SK-N-MC (cell line): Measurements from ENCODE around the gene SDK1.

Source experiments
- DNase-seq: peaks from one replicate; pipeline ENCODE4 v3.0.0-alpha.2; 2011; ENCODE audit warnings: low read depth, low spot score
- H3K27ac ChIP-seq: fragments of 200-600 bp; sonication (generic); 2 replicates; pipeline ENCODE4 v1.5.1; 2016; ENCODE audit warnings: mixed run types
- H3K36me3 ChIP-seq: fragments of 200-600 bp; sonication (generic); 2 replicates; pipeline ENCODE4 v1.6.1; 2017; ENCODE audit warnings: antibody characterized with exemption, low read length, mixed read lengths; ENCODE audit not compliant: insufficient read depth
- H3K4me3 ChIP-seq: fragments of 200-600 bp; sonication (generic); 2 replicates; pipeline ENCODE4 v1.5.1; 2016
- H3K9ac ChIP-seq: fragments of 200-600 bp; sonication (generic); 2 replicates; pipeline ENCODE4 v1.8.0; 2017; ENCODE audit warnings: mixed run types, mixed read lengths; ENCODE audit not compliant: insufficient read length
- H3K9me3 ChIP-seq: fragments of 200-600 bp; sonication (generic); 2 replicates; pipeline ENCODE4 v1.6.1; 2017; ENCODE audit warnings: low read depth, mild to moderate bottlenecking, antibody characterized with exemption, low read length, moderate library complexity, mixed read lengths
- EZH2 ChIP-seq: fragments of 200-600 bp; sonication (generic); IDR thresholded peaks from one replicate; pipeline ENCODE4 v1.6.1; 2017; ENCODE audit warnings: antibody characterized with exemption
- FOXP2 ChIP-seq: optimal IDR thresholded peaks from 2 replicates; pipeline ENCODE3; 2011; ENCODE audit warnings: mild to moderate bottlenecking, moderate library complexity; ENCODE audit not compliant: insufficient read depth; ENCODE audit errors: extremely low read length, control extremely low read depth
- POLR2AphosphoS5 ChIP-seq: IDR thresholded peaks from 2 replicates; pipeline ENCODE4 v1.6.1; 2012; ENCODE audit warnings: mild to moderate bottlenecking, low read depth, low read length, borderline replicate concordance

The SDK1 gene

DNA sequence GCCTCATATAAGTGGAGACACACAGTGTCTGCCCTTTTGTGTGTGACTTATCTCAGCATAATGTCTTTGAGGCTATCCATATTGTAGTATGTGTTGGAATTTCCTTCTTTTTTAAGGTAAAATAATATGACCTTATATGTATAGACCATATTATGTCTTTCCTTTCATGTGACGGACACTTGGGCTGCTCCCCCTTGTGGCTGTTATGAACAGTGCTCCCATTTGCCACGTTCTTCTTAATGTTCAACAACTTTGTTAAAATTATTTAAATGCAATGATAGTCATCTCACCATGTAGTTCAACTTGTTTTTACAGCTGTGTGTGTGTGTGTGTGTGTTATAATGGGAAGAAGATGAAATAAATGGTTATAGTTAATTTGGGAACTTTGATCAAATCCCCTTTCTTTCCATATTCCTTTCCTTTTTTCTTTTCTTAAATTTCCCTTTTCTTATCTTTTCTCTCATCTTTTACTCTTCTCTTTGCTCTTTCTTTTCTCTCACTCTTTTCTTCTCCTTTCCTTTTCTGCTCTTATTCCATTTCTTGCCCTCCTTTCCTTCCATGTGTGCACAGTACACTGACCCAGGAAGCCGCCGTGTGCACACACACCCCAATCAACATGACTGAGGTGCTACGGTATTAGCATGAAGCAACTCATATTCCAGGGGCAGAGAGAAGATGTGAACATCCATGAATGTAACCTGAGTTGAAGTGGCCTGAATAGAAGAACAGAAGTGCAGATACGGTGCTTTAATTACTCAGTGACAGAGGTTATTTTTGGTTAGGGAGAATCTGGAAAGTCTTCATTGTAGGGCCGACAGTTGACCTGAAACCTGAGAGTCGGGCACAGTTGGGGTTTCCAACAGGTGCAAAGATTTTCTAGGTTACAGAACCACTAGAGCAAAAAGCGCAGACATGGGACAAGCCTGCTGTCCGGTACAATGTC is 596.6 kb downstream of the SDK1 start:
- H3K9me3 ChIP-seq = no peaks in the 10 kb centered on the region
- no peak overlapping the region for H3K4me3 ChIP-seq
- H3K36me3 ChIP-seq = peaks cover 4% of the 10 kb centered on the region; the same call in 1 of the 2 replicates
- H3K9ac ChIP-seq = no peak overlapping the region
- no peak for TF ChIP-seq FOXP2
- TF ChIP-seq EZH2 = no peak
- no peak for TF ChIP-seq POLR2AphosphoS5
- H3K27ac ChIP-seq = peak overlapping the region; percentile 88
- no peak for DNase-seq

DNA sequence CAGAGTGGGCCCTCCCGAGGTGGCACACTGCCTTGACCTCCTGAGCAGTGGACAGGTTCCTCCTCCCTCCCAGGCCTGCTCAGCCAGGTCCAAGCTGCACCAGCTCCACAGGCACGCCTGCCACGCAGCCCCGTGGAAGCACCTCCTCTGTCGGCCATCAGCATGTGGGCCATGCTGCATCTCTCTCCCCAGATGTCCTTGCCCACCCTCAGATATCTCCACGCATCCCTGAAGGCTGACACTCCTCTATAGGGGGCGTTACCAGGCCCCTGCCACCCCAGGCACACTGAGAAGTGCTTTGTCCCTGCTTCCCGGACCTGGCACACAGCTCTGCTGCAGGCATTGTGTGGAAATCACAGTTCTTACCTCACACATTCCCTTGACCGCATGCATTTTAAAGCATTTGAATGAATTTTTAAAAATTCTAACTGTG is 598.5 kb downstream of the SDK1 start:
- no peaks in the 10 kb centered on the region for H3K36me3 ChIP-seq

DNA sequence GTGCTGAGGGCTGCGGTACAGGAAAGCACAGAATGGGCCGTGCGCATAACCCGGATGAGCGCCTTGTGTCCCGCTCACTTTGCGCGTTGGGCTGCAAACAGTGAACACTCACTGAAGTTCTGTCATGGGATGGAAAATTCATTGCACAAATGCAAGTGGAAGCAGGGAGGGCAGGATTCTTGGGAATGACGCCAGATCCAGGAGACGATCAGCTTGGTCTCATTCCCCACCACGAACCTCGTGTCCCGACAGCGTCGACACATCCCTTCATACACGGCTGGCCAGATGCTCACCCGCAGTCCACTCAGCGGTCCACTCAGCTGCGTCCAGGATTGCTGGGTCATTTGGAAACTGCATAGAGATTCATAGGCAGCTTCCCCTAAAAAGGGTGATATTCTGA is 607.1 kb downstream of the SDK1 start:
- Histone ChIP-seq H3K36me3 (peaks cover 7% of the 10 kb centered on the region), H3K9me3 (no peaks in the 10 kb centered on the region), H3K27ac (no peak overlapping the region), H3K4me3 (no peak overlapping the region), H3K9ac (no peak overlapping the region)
- TF ChIP-seq POLR2AphosphoS5 = no peak
- no peak for TF ChIP-seq EZH2
- no peak for TF ChIP-seq FOXP2
- no peak for DNase-seq

More for the DNA sequence above, 598.5 kb downstream of the SDK1 start:
- H3K27ac ChIP-seq = no peak overlapping the region
- H3K9ac ChIP-seq = no peak overlapping the region
- no peaks in the 10 kb centered on the region for H3K9me3 ChIP-seq
- no peak for DNase-seq
- TF ChIP-seq EZH2 = no peak
- no peak for TF ChIP-seq POLR2AphosphoS5
- no peak for TF ChIP-seq FOXP2
- no peak overlapping the region for H3K4me3 ChIP-seq

DNA sequence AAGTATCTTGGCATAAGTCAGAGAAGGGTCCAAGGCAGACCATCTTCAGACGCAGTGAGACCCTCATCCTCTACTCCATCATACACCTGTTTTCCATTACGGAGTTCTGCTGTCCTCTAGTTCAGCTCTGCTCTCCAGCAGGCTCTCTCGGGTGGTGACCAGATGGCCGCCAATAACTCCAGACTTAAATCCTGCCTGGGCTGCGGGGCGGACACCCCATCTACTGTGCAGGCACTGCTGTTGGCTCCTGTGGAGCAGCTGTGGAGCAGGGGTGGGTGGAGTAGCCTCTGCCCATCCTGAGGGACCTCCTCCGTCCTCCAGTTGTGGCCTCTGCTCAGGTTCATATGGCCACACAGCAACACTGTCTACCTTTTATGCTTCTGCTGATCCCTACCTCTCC is 608.1 kb downstream of the SDK1 start:
- peak overlapping the region; percentile 44 for H3K9ac ChIP-seq
- peak overlapping the region; percentile 92 for H3K27ac ChIP-seq
- no peaks in the 10 kb centered on the region for H3K9me3 ChIP-seq
- H3K4me3 ChIP-seq = no peak overlapping the region
- peaks cover 7% of the 10 kb centered on the region for H3K36me3 ChIP-seq
- TF ChIP-seq FOXP2 (no peak), POLR2AphosphoS5 (no peak), EZH2 (no peak)
- no peak for DNase-seq

DNA sequence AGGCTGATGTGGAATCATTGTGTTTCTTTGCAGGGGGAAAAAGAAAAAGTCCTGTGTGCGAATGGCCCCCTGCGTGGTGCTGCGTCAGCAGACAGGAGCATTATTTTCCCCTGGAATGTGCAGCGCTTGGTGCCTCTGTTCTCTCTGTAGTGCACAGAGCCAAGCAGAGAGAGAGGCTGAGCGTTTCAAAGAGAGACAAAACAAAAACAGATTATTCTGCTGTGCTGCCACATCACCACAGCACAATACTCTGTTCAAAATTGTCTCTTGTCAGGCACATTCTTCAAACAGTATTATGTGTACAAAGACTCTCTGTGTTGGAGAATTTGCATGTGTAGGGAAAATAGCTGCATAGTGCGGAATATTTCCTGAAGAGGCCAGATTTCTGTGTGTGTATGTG is 609.0 kb downstream of the SDK1 start:
- no peaks in the 10 kb centered on the region for H3K9me3 ChIP-seq
- H3K4me3 ChIP-seq = peak overlapping the region; percentile 66
- H3K9ac ChIP-seq = peak overlapping the region; percentile 44
- DNase-seq = no peak
- H3K27ac ChIP-seq = peak overlapping the region; percentile 92
- TF ChIP-seq FOXP2 (no peak), EZH2 (no peak), POLR2AphosphoS5 (no peak)
- peaks cover 7% of the 10 kb centered on the region for H3K36me3 ChIP-seq

DNA sequence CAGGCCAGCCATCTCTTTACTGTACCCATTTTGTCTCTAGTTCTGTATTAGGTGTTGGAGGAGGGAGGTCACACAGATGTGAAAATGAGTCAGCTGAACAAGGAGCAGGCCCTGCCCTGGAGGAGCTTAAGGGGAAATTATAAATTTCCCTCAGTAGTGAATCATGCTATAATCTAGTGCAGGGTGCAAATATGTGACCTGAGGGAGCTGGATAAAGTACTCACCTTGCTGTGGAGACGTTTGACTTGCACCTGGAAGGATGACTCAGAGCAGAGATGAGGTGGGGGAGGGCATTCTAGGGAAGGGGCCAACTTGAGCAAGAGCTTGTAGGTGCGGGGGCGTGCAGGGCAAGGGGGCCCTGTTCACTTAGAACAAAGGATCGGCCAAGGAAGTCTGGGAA is 610.6 kb downstream of the SDK1 start:
- TF ChIP-seq POLR2AphosphoS5 = no peak
- no peak for TF ChIP-seq FOXP2
- no peak for TF ChIP-seq EZH2
- Histone ChIP-seq H3K9ac (no peak overlapping the region), H3K27ac (peak overlapping the region; percentile 12; the same call in 1 of the 2 replicates), H3K9me3 (no peaks in the 10 kb centered on the region), H3K4me3 (no peak overlapping the region), H3K36me3 (peaks cover 7% of the 10 kb centered on the region)
- DNase-seq = no peak

DNA sequence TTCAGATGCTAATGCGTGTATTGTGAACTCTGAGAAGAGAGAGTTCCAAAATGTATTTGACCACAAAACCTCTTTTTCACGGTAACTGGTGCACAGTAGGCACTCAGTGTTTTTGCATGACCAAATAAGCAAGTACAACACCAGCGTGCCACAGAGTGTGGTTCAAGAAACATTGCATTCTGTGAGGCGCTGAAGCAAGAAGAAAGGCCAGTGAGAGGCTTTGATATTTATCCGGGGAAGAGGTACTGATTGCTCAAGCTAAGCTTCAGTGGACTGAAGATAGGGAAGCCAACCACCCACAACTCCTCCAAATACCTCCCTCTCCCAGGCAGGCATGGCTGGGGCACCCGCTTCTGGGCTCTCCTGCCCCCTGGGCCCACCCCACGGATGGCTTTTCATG is 611.2 kb downstream of the SDK1 start:
- no peak for DNase-seq
- peaks cover 7% of the 10 kb centered on the region for H3K36me3 ChIP-seq
- H3K27ac ChIP-seq = peak overlapping the region; percentile 12
- no peaks in the 10 kb centered on the region for H3K9me3 ChIP-seq
- TF ChIP-seq POLR2AphosphoS5 = no peak
- no peak for TF ChIP-seq FOXP2
- TF ChIP-seq EZH2 = no peak
- H3K9ac ChIP-seq = no peak overlapping the region
- H3K4me3 ChIP-seq = no peak overlapping the region

DNA sequence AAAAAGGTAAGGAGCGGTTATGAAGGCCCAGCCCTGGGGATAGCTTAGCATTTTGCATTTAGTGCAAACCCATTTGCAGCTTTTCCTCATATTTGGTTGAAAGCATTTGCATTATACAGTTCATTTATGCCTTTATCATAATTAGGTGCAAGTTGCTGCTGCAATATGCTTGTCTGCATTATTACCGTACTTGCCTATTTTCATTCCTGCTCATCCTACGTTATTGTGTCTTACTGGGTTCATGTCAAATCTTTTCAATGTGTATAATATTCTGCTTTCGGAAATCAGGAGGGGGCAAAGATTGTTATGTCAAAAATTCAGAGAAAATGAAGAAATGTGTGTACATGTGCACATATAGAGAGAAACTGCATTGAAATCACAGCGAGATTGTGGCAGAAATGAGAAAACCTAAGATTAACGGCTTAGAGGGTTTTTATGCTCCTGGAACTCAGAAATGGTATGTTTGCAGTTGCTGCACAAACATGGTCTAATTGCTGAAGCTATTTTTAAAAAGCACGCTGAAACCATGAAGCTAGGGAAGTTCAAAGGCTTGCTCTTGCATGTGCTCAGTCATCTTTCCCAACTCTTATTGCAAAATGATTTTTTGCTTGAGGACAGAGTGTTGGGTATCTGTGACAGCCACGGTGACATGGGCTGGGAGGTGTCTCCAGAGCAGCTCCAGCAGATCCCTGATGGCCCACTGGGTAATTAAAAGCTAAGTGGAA is 613.2 kb downstream of the SDK1 start:
- H3K4me3 ChIP-seq = peak overlapping the region; percentile 56
- H3K9ac ChIP-seq = peak overlapping the region; percentile 32
- DNase-seq = no peak
- peaks cover 13% of the 10 kb centered on the region for H3K36me3 ChIP-seq
- peak overlapping the region; percentile 91 for H3K27ac ChIP-seq
- TF ChIP-seq POLR2AphosphoS5 (no peak), EZH2 (no peak), FOXP2 (no peak)
- no peaks in the 10 kb centered on the region for H3K9me3 ChIP-seq
